K562 (cell line): ENCODE measurements around the gene IFT25. TPM values are rescaled to one million over a fixed set of nuclear protein-coding genes. Genes with fewer than 3 reads are reported as not detected.
A peak's percentile ranks its signal among the peaks of the same experiment; 100 is the strongest.

ENCODE experiments used
- ATAC-seq: fragments of 200-7000 bp; cut with Tn5 transposase; 3 replicates; pipeline ENCODE4 v1.9.1; 2020; ENCODE audit warnings: moderate library complexity
- BruUV-seq: library from RNA; stranded (reverse); fragments of 400-500 nt; replicated peaks from 2 replicates; lab custom pipeline; 2021; lab: Mats Ljungman, UMichigan
- CTCF ChIA-PET: fragments of 300-600 bp; formaldehyde crosslinking; extraction: SDS; loops from one replicate; lab custom pipeline; 2021; ENCODE audit warnings: low intra/inter-chr PET ratio; lab: Yijun Ruan, JAX
- POLR2A ChIA-PET: fragments of 300-600, 350-650 bp; sonication (Branson Sonifier 250); formaldehyde crosslinking; extraction: SDS; loops from one replicate; lab custom pipeline; 2021; ENCODE audit warnings: antibody characterized with exemption, inconsistent platforms; lab: Yijun Ruan, JAX
- DNase-seq, 4 experiments: peaks; one replicate each; pipeline versions ENCODE4 v3.0.0 to v3.0.0-alpha.2; 2011 to 2018; ENCODE audit warnings: low spot score in 3 of 4, mixed read lengths in 3 of 4; ENCODE audit errors: extremely low read depth in 1 of 4
- FAIRE-seq: peaks from 2 replicates; lab custom pipeline; 2011; peaks lifted over from hg19 to GRCh38; lab: Jason Lieb, UNC
- H2AFZ ChIP-seq: 2 replicates; pipeline ENCODE4 v1.6.0; 2011; ENCODE audit warnings: low read depth, low read length, control low read depth, inconsistent platforms
- H3K27ac ChIP-seq: fragments of 200-600 bp; 3 replicates; pipeline ENCODE4 v1.8.0; 2011; ENCODE audit warnings: low read depth, mild to moderate bottlenecking, control low read depth, inconsistent platforms, low read length, moderate library complexity, mixed read lengths; ENCODE audit errors: extremely low read depth
- H3K27me3 ChIP-seq, 2 experiments: fragments of 300-600 bp in 1 of 2; 2 replicates in 1 of 2; 3 replicates in 1 of 2; pipeline versions ENCODE4 v1.6.0 to v1.8.0; 2011; ENCODE audit warnings: inconsistent platforms in 2 of 2, low read length in 2 of 2, mild to moderate bottlenecking in 1 of 2, mixed read lengths in 1 of 2, moderate library complexity in 1 of 2; ENCODE audit not compliant: control insufficient read depth in 2 of 2, insufficient read depth in 2 of 2
- H3K36me3 ChIP-seq: fragments of 300-600 bp; 3 replicates; pipeline ENCODE4 v1.8.0; 2011; ENCODE audit warnings: mild to moderate bottlenecking, low read length, inconsistent platforms; ENCODE audit not compliant: control insufficient read depth, insufficient read depth
- H3K4me1 ChIP-seq, 2 experiments: fragments of 200-600 bp in 1 of 2; replicated peaks in 1 of 2; 2 replicates in 1 of 2; 3 replicates in 1 of 2; pipeline versions ENCODE4 v1.5.1 to v1.8.0; 2011; ENCODE audit warnings: inconsistent platforms in 2 of 2, low read length in 2 of 2, mild to moderate bottlenecking in 1 of 2, mixed read lengths in 1 of 2, moderate library complexity in 1 of 2; ENCODE audit not compliant: control insufficient read depth in 2 of 2, insufficient read depth in 2 of 2
- H3K4me2 ChIP-seq: 2 replicates; pipeline ENCODE4 v1.6.1; 2011; ENCODE audit warnings: low read length, control low read depth, inconsistent platforms, mixed read lengths; ENCODE audit not compliant: insufficient read depth
- H3K4me3 ChIP-seq: fragments of 200-600 bp; sonication (generic), shearing (Covaris generic); 2 replicates; pipeline ENCODE4 v1.5.1; 2016; ENCODE audit warnings: control low read depth, inconsistent platforms
- H3K79me2 ChIP-seq: fragments of 200-600 bp; 3 replicates; pipeline ENCODE4 v1.8.0; 2011; ENCODE audit warnings: low read length, inconsistent platforms; ENCODE audit not compliant: control insufficient read depth, insufficient read depth
- H3K9ac ChIP-seq, 2 experiments: 2 replicates each; pipeline versions ENCODE4 v1.6.0 to v1.6.1; 2011; ENCODE audit warnings: low read depth in 2 of 2, low read length in 2 of 2, control low read depth in 1 of 2, inconsistent platforms in 1 of 2, mild to moderate bottlenecking in 1 of 2, mixed read lengths in 1 of 2; ENCODE audit not compliant: insufficient read depth in 1 of 2
- H3K9me1 ChIP-seq: one replicate; pipeline ENCODE4 v1.6.0; 2011; ENCODE audit warnings: inconsistent platforms, mild to moderate bottlenecking, low read length, moderate library complexity; ENCODE audit not compliant: control insufficient read depth, insufficient read depth
- H3K9me3 ChIP-seq: replicated peaks from 2 replicates; pipeline ENCODE4 v1.5.1; 2011; ENCODE audit warnings: low read depth, low read length, inconsistent platforms; ENCODE audit not compliant: control insufficient read depth, insufficient read depth
- H4K20me1 ChIP-seq: replicated peaks from 2 replicates; pipeline ENCODE4 v1.6.1; 2011; ENCODE audit warnings: low read length, inconsistent platforms, mixed read lengths; ENCODE audit not compliant: control insufficient read depth, insufficient read depth
- ADNP ChIP-seq: fragments of 200-800 bp; sonication (Bioruptor generic); IDR thresholded peaks from 2 replicates; pipeline ENCODE4 v1.6.1; 2016; ENCODE audit warnings: missing genetic modification characterization, missing compliant biosample characterization
- CHD4 ChIP-seq: fragments of 200-600 bp; sonication (generic); IDR thresholded peaks from 3 replicates; pipeline ENCODE4 v1.6.1; 2012; ENCODE audit warnings: low read depth, mild to moderate bottlenecking, mixed read lengths, low read length, inconsistent platforms; ENCODE audit not compliant: insufficient read depth, insufficient replicate concordance, poor library complexity, severe bottlenecking
- CTCF ChIP-seq, 3 experiments: IDR thresholded peaks in 2 of 3; conservative IDR thresholded peaks in 1 of 3; 2 replicates each; pipeline ENCODE4 v1.5.1; 2011 to 2012; ENCODE audit warnings: low read length in 3 of 3, mild to moderate bottlenecking in 3 of 3, control low read depth in 2 of 3, improper control_type of control experiment in 1 of 3, inconsistent platforms in 1 of 3, low read depth in 1 of 3, mixed read lengths in 1 of 3, moderate library complexity in 1 of 3; ENCODE audit not compliant: insufficient read depth in 2 of 3
- CTCFL ChIP-seq: IDR thresholded peaks from 2 replicates; pipeline ENCODE4 v1.6.1; 2011; ENCODE audit warnings: borderline replicate concordance, low read depth, mild to moderate bottlenecking, moderate library complexity, low read length; ENCODE audit not compliant: insufficient read depth, poor library complexity, severe bottlenecking
- DACH1 ChIP-seq: fragments of 450-650 bp; IDR thresholded peaks from 2 replicates; pipeline ENCODE4 v1.6.1; 2018; ENCODE audit not compliant: partially characterized antibody
- MAX ChIP-seq: sonication (generic); formaldehyde crosslinking; IDR thresholded peaks from 2 replicates; pipeline ENCODE4 v1.9.0; 2022; ENCODE audit warnings: mild to moderate bottlenecking, missing genetic modification reagents
- NCOA1 ChIP-seq: fragments of 450-650 bp; IDR thresholded peaks from 2 replicates; pipeline ENCODE4 v1.6.1; 2016; ENCODE audit warnings: low read depth
- POLR2AphosphoS5 ChIP-seq: IDR thresholded peaks from 2 replicates; pipeline ENCODE4 v1.6.1; 2011; ENCODE audit warnings: mild to moderate bottlenecking, low read depth, low read length, moderate library complexity; ENCODE audit not compliant: control insufficient read depth, insufficient read depth
- RAD21 ChIP-seq, 2 experiments: fragments of 250-450 bp in 1 of 2; fragments of 450-650 bp in 1 of 2; sonication (Bioruptor Pico) in 1 of 2; formaldehyde crosslinking in 1 of 2; IDR thresholded peaks in 1 of 2; conservative IDR thresholded peaks in 1 of 2; 2 replicates each; pipeline versions ENCODE4 v1.4.0 to v1.8.0; 2020 to 2022; ENCODE audit warnings: mild to moderate bottlenecking in 2 of 2, moderate library complexity in 1 of 2
- SPI1 ChIP-seq: IDR thresholded peaks from 2 replicates; pipeline ENCODE4 v1.6.1; 2011; ENCODE audit warnings: low read depth, low read length, control low read depth, borderline replicate concordance
- SUPT5H ChIP-seq: fragments of 450-650 bp; IDR thresholded peaks from 2 replicates; pipeline ENCODE4 v1.6.1; 2016
- YY1 ChIP-seq, 3 experiments: IDR thresholded peaks; 2 replicates each; pipeline ENCODE4 v1.6.1; 2011; ENCODE audit warnings: low read length in 2 of 3, mild to moderate bottlenecking in 2 of 3, moderate library complexity in 2 of 3, borderline replicate concordance in 1 of 3, control low read depth in 1 of 3, low read depth in 1 of 3; ENCODE audit not compliant: insufficient read depth in 3 of 3, insufficient replicate concordance in 2 of 3, control insufficient read depth in 1 of 3, insufficient read length in 1 of 3; ENCODE audit errors: extremely low read depth in 1 of 3
- ZNF232 ChIP-seq: sonication (generic); formaldehyde crosslinking; IDR thresholded peaks from 2 replicates; pipeline ENCODE4 v1.8.0; 2022; ENCODE audit warnings: mild to moderate bottlenecking, missing genetic modification reagents
- WGBS: fragments of 100-300 bp; shearing (Covaris generic); methylation state at CpG from one replicate; pipeline ENCODE4 v1.1.6; 2016; ENCODE audit warnings: low coverage, mixed read lengths; ENCODE audit not compliant: insufficient coverage; ENCODE audit errors: missing lambda C conversion rate; 5-methylcytosine and 5-hydroxymethylcytosine counted together
- in situ Hi-C: fragments of 300-500 bp; cut with MboI; formaldehyde crosslinking; loops from 4 replicates; pipeline ENCODE4 v1.15.0; 2018; ENCODE audit warnings: inconsistent platforms, mixed read lengths
- intact Hi-C: fragments of 100-400 bp; cut with micrococcal nuclease; formaldehyde crosslinking; loops from 2 replicates; pipeline ENCODE4 v1.14.2; 2022
- polyA plus RNA-seq, 8 experiments: library from polyadenylated mRNA; depleted of rRNA in 4 of 8; stranded (reverse) in 5 of 8; unstranded in 3 of 8; fragments of >200 nt; fragmentation: Nextera tagmentation in 2 of 8; fragmentation: Illumina TruSeq in 1 of 8; extraction: Ambion mirVana in 2 of 8; extraction: Trizol in 1 of 8; gene quantifications; 2 replicates each; pipeline versions ENCODE4 v1.2.1 to v1.2.3, GENCODE V29; 2011 to 2014; ENCODE audit warnings: inconsistent platforms in 1 of 8, missing spikeins in 1 of 8
- total RNA-seq, 7 experiments: library from RNA; depleted of rRNA in 6 of 7; stranded (reverse); fragments of >200 nt in 6 of 7; fragmentation: Illumina TruSeq in 2 of 7; extraction: Trizol in 2 of 7; gene quantifications; 2 replicates each; pipeline versions ENCODE4 v1.2.1 to v1.2.3, GENCODE V29; 2011 to 2021; ENCODE audit warnings: low replicate concordance in 1 of 7

IFT25 gene
- total and polyA plus RNA-seq, 9 of the 15 experiments (the other 6 are each of a cell fraction or from before 2014, with no cell fraction given), result 93.6 to 209 (median 167) TPM

GRCh38 chr1:53979712-53980450 is 34.4 kb upstream of the IFT25 start:
- TF ChIP-seq DACH1 (peak; percentile 55), MAX (CRISPR knock-in tag) (no peak), CTCFL (peak; percentile 32), SPI1 (peak; percentile 50; the same call in 1 of the 2 replicates), ZNF232 (CRISPR knock-in tag) (no peak), ADNP (tag) (no peak), NCOA1 (no peak), POLR2AphosphoS5 (no peak), CHD4 (no peak), CTCF (IDR thresholded peaks at IDR 0.05 in 2 of 3, conservative IDR thresholded peaks at IDR 0.05 in 1 of 3; ENCODE audit: insufficient read depth in 2 of 3, low read depth in 1 of 3, low read length in 3 of 3) (peak; percentile 49 to 62 (median 50)), RAD21 (CRISPR knock-in tag; conservative IDR thresholded peaks at IDR 0.05 in 1 of 2, IDR thresholded peaks at IDR 0.05 in 1 of 2) (peak in 1 of 2 experiments; percentile 43; a peak in 2 of 4 replicates), YY1 (IDR thresholded peaks at IDR 0.05; ENCODE audit: borderline replicate concordance in 1 of 3, control insufficient read depth in 1 of 3, extremely low read depth in 1 of 3, insufficient read depth in 3 of 3, insufficient read length in 1 of 3, insufficient replicate concordance in 2 of 3, low read depth in 1 of 3, low read length in 2 of 3) (peak in 1 of 3 experiments; percentile 7), SUPT5H (no peak)
- FAIRE-seq, result peak; percentile 51
- in situ Hi-C loops, result no loop called here
- H3K4me2 ChIP-seq, result no peak overlapping the region
- BruUV-seq, result no TSS peak
- no peaks in the 10 kb centered on the region for H3K79me2 ChIP-seq
- H3K9ac ChIP-seq, result no peak overlapping the region
- ATAC-seq, result peak; percentile 85
- H3K9me1 ChIP-seq, result no peaks in the 10 kb centered on the region
- ChIA-PET POLR2A (interaction anchor here (0.9 kb wide), 1 partner anchor 10 kb away, joined by 3 read pairs; no protein-coding TSS in a partner anchor), CTCF (no interaction called here)
- H3K27me3 ChIP-seq, result no peaks in the 10 kb centered on the region
- H2AFZ ChIP-seq, result peak overlapping the region; percentile 42; the same call in 1 of the 2 replicates
- H3K36me3 ChIP-seq, result no peaks in the 10 kb centered on the region
- peak in 3 of 4 experiments; percentile 12 to 45 (median 38) for DNase-seq
- H3K9me3 ChIP-seq, result no peaks in the 10 kb centered on the region
- no peaks in the 10 kb centered on the region for H4K20me1 ChIP-seq
- no peak overlapping the region for H3K27ac ChIP-seq
- H3K4me3 ChIP-seq, result no peak overlapping the region
- 53% methylated on average over 13 of the region's 13 CpGs for WGBS
- peaks cover 4 to 9% of the 10 kb centered on the region in 2 experiments; a peak in 4 of 5 replicates for H3K4me1 ChIP-seq
- intact Hi-C loops, result no loop called here
